Naive thymus-derived CD4-positive, alpha-beta T cell (primary cell): ENCODE measurements around the gene MEGF11. TPM values are rescaled to one million over a fixed set of nuclear protein-coding genes. Genes with fewer than 3 reads are reported as not detected.
"Not testable (repeated sequence)": the region's sequence is repeated elsewhere in the genome, so short reads cannot be mapped to it uniquely, and the experiment has no call there.

Experiments used
- ATAC-seq: fragments of 150-1000 bp; cut with Tn5 transposase; 2 replicates; pipeline ENCODE4 v1.10.0; 2021; ENCODE audit warnings: mild to moderate bottlenecking, moderate library complexity
- CTCF ChIA-PET: fragments of 350-600 bp; sonication (Branson Sonifier 250); formaldehyde crosslinking; loops from one replicate; lab custom pipeline; 2021; ENCODE audit warnings: antibody characterized with exemption; lab: Charles Lee
- POLR2A ChIA-PET: fragments of 350-600 bp; sonication (Branson Sonifier 250); formaldehyde crosslinking; loops from one replicate; lab custom pipeline; 2021; ENCODE audit warnings: antibody characterized with exemption, inconsistent platforms; lab: Charles Lee
- DNase-seq, 9 donors: peaks; one replicate each; pipeline versions ENCODE4 v3.0.0 to v3.0.0-alpha.2; 2020 to 2022; ENCODE audit warnings: mixed read lengths in 1 of 9
- H3K27ac ChIP-seq: one replicate; pipeline ENCODE4 v1.7.0; 2013; ENCODE audit warnings: mild to moderate bottlenecking, low read depth, low read length, moderate library complexity
- H3K27me3 ChIP-seq, 2 donors: one replicate each; pipeline ENCODE4 v1.7.0; 2013; ENCODE audit warnings: low read length in 2 of 2, mild to moderate bottlenecking in 2 of 2, moderate library complexity in 2 of 2; ENCODE audit not compliant: control insufficient read depth in 2 of 2, insufficient read depth in 2 of 2
- H3K36me3 ChIP-seq, 3 experiments: 1 replicate in 2 of 3; 2 replicates in 1 of 3; pipeline ENCODE4 v1.7.0; 2013; ENCODE audit warnings: low read length in 3 of 3, mild to moderate bottlenecking in 3 of 3, moderate library complexity in 1 of 3; ENCODE audit not compliant: insufficient read depth in 3 of 3, control insufficient read depth in 2 of 3
- H3K4me1 ChIP-seq, 2 donors: one replicate each; pipeline ENCODE4 v1.7.0; 2013; ENCODE audit warnings: low read length in 2 of 2, mild to moderate bottlenecking in 2 of 2, moderate library complexity in 1 of 2; ENCODE audit not compliant: control insufficient read depth in 2 of 2, insufficient read depth in 2 of 2
- H3K4me3 ChIP-seq: 2 replicates; pipeline ENCODE4 v1.7.0; 2013; ENCODE audit warnings: mild to moderate bottlenecking, low read length
- H3K9me3 ChIP-seq, 3 experiments: 1 replicate in 2 of 3; 2 replicates in 1 of 3; pipeline ENCODE4 v1.7.0; 2013; ENCODE audit warnings: low read length in 3 of 3; ENCODE audit not compliant: control insufficient read depth in 2 of 3
- H3K27ac Mint-ChIP-seq, 9 donors: one replicate each; pipeline ENCODE4 v1.8.0; 2020 to 2022; ENCODE audit warnings: mixed read lengths in 9 of 9, mild to moderate bottlenecking in 8 of 9, moderate library complexity in 5 of 9, inconsistent platforms in 2 of 9
- H3K27me3 Mint-ChIP-seq, 5 donors: one replicate each; pipeline ENCODE4 v1.8.0; 2021 to 2022; ENCODE audit warnings: mixed read lengths in 5 of 5, mild to moderate bottlenecking in 1 of 5
- H3K36me3 Mint-ChIP-seq, 5 donors: one replicate each; pipeline ENCODE4 v1.8.0; 2020 to 2022; ENCODE audit warnings: mixed read lengths in 5 of 5, mild to moderate bottlenecking in 3 of 5, inconsistent platforms in 1 of 5
- H3K4me1 Mint-ChIP-seq, 7 donors: one replicate each; pipeline ENCODE4 v1.8.0; 2020 to 2022; ENCODE audit warnings: mixed read lengths in 7 of 7, mild to moderate bottlenecking in 3 of 7, inconsistent platforms in 1 of 7
- H3K4me3 Mint-ChIP-seq, 10 donors: one replicate each; pipeline ENCODE4 v1.8.0; 2020 to 2022; ENCODE audit warnings: mild to moderate bottlenecking in 10 of 10, mixed read lengths in 10 of 10, moderate library complexity in 6 of 10, inconsistent platforms in 2 of 10
- H3K9me3 Mint-ChIP-seq, 11 donors: one replicate each; pipeline ENCODE4 v1.8.0; 2020 to 2022; ENCODE audit warnings: mixed read lengths in 11 of 11, mild to moderate bottlenecking in 4 of 11, inconsistent platforms in 1 of 11, moderate library complexity in 1 of 11
- intact Hi-C, 2 donors: fragments of 100-400 bp; cut with micrococcal nuclease; formaldehyde crosslinking; loops; one replicate each; pipeline ENCODE4 v1.15.1; 2023
- polyA plus RNA-seq, 2 donors: library from polyadenylated mRNA; unstranded; fragments of 300-500 nt; fragmentation: Illumina TruSeq; gene quantifications; one replicate each; pipeline ENCODE4 v1.2.3, GENCODE V29; 2021
- total RNA-seq, 6 experiments: library from RNA in 5 of 6; stranded (reverse) in 5 of 6; gene quantifications; 1 replicate in 5 of 6; 2 replicates in 1 of 6; pipeline ENCODE4 v1.2.3 and lab custom pipeline; 2021 to 2026

MEGF11 gene
- total and polyA plus RNA-seq, 7 experiments from 2014 or later: 0.45 TPM; not detected in 6

DNA sequence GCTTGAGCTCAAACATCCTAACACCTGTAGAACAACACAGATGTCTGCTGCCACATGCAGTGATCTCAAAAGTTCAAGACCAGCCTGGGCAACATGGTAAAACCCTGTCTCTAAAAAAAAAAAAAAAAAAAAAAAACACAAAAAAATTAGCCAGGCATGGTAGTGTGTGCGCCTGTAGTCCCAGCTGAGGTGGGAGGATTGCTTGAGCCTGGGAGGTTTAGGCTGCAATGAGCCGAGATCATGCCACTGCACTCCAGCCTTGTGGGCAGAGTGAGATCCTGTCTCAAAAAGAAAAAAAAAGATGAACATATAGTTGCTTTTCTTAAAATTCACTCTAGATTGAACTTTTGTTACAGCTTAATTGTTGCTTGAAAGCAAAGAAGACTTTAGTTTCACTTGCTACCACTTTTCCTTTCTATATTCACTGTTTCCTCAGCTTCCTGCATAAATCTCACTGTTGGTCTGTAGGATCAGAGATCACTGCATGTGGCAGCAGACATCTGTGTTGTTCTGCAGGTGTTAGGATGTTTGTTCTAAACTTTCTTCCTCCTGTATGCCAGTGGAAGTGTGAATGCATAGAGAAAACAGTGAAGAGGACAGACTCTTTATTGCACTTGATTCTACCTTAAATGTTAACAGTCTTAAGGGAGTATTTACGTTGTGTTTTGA is 371.6 kb downstream of the MEGF11 start:
- Histone ChIP-seq H3K4me3 (no peak overlapping the region), H3K9me3 (no peaks in the 10 kb centered on the region), H3K4me1 (peaks cover 7 to 46% of the 10 kb centered on the region in 2 donors), H3K27ac (peak overlapping the region; percentile 57), H3K27me3 (no peaks in the 10 kb centered on the region), H3K36me3 (peaks cover 0 to 29% (median 16%) of the 10 kb centered on the region in 3 experiments)
- ATAC-seq (peak; percentile 43), DNase-seq (peak in 6 of 9 donors; percentile 17 to 48 (median 33))
- H3K27ac Mint-ChIP-seq: peak overlapping the region; percentile 51 to 99 (median 90)
- ChIA-PET CTCF (interaction anchor here (0.6 to 1.0 kb wide), 2 partner anchors 13 to 135 kb away, joined by 3 to 4 read pairs; partner anchors contain the start of gene RAB11A), POLR2A (interaction anchor here (0.7 to 4.8 kb wide), 7 partner anchors 9 to 757 kb away, joined by 3 to 40 read pairs (median 4); partner anchors contain the start of gene RAB11A)
- H3K27me3 Mint-ChIP-seq: no peaks in the 10 kb centered on the region
- H3K9me3 Mint-ChIP-seq: peaks cover 0 to 4% (median 0%) of the 10 kb centered on the region in 11 donors
- intact Hi-C loops: loop anchor here (1.0 to 10.0 kb wide), 2 partner anchors 13 to 413 kb away; partner anchors contain the start of genes DIS3L (in 1 of the 2) and RAB11A (in 1 of the 2)
- H3K4me3 Mint-ChIP-seq: peak overlapping the region; percentile 37 to 82 (median 62)
- H3K4me1 Mint-ChIP-seq: peaks cover 24 to 82% (median 67%) of the 10 kb centered on the region in 7 donors
- H3K36me3 Mint-ChIP-seq: peaks cover 9 to 42% (median 31%) of the 10 kb centered on the region in 5 donors

DNA sequence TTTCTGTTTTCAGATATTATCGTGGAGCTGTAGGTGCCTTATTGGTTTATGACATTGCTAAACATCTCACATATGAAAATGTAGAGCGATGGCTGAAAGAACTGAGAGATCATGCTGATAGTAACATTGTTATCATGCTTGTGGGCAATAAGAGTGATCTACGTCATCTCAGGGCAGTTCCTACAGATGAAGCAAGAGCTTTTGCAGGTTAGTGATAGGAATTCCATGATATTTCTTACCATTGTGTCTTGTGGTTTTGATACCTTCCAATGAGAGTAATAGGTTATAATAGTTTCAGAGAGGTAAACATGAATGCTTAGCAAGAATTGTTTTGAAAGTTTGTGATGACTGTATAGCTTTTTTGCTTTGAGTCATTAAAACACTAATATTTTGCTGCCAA is 375.8 kb downstream of the MEGF11 start:
- H3K36me3 Mint-ChIP-seq: peaks cover 4 to 30% (median 19%) of the 10 kb centered on the region in 5 donors
- H3K27me3 Mint-ChIP-seq: no peaks in the 10 kb centered on the region
- H3K4me1 ChIP-seq: peaks cover 8 to 21% of the 10 kb centered on the region in 2 donors
- H3K27ac Mint-ChIP-seq: peak overlapping the region in 3 of 9 donors; percentile 27 to 54 (median 51)
- no peak overlapping the region for H3K27ac ChIP-seq
- no peaks in the 10 kb centered on the region for H3K9me3 ChIP-seq
- peaks cover 0 to 37% (median 16%) of the 10 kb centered on the region in 3 experiments for H3K36me3 ChIP-seq
- POLR2A ChIA-PET: interaction anchor here (4.8 kb wide), 1 partner anchor 8 kb away, joined by 40 read pairs; the partner anchor contains the start of gene RAB11A
- intact Hi-C loops: no loop called here
- no peak for DNase-seq
- H3K4me3 ChIP-seq: no peak overlapping the region
- ATAC-seq: peak; percentile 49
- H3K27me3 ChIP-seq: no peaks in the 10 kb centered on the region
- H3K9me3 Mint-ChIP-seq: no peaks in the 10 kb centered on the region
- CTCF ChIA-PET: interaction anchor here (0.6 kb wide), 1 partner anchor 133 kb away, joined by 3 read pairs; no protein-coding TSS in a partner anchor
- no peak overlapping the region for H3K4me3 Mint-ChIP-seq
- H3K4me1 Mint-ChIP-seq: peaks cover 11 to 66% (median 50%) of the 10 kb centered on the region in 7 donors

DNA sequence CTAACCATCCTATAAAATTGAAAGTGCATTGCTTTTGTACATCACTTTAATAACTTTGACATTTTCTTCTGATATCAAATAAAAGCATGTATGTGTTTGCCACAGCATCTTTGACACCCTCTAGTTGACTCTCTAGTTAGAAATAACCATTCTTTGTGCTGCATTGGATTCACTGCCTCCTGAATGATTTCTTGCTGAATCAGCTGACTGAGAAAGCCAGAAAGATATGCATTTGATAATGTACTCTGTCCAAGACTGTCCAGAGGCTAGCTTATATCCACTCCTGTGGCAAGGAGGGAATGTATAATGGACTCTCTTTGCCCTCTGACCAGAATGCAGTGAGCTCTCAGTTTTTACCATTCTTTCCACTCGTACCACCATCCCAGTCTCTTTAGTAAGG is 378.1 kb downstream of the MEGF11 start:
- H3K4me3 Mint-ChIP-seq: no peak overlapping the region
- H3K27ac Mint-ChIP-seq: peak overlapping the region in 2 of 9 donors; percentile 71 to 81
- no peak for DNase-seq
- Histone ChIP-seq H3K27ac (no peak overlapping the region), H3K4me3 (no peak overlapping the region), H3K4me1 (peaks cover 5 to 17% of the 10 kb centered on the region in 2 donors), H3K27me3 (no peaks in the 10 kb centered on the region), H3K36me3 (peaks cover 0 to 37% (median 12%) of the 10 kb centered on the region in 3 experiments), H3K9me3 (no peaks in the 10 kb centered on the region)
- CTCF ChIA-PET: no interaction called here
- ATAC-seq: no peak
- peaks cover 4 to 26% (median 18%) of the 10 kb centered on the region in 5 donors for H3K36me3 Mint-ChIP-seq
- POLR2A ChIA-PET: interaction anchor here (0.9 kb wide), 1 partner anchor 13 kb away, joined by 3 read pairs; no protein-coding TSS in a partner anchor
- intact Hi-C loops: no loop called here
- H3K27me3 Mint-ChIP-seq: no peaks in the 10 kb centered on the region
- H3K9me3 Mint-ChIP-seq: no peaks in the 10 kb centered on the region
- H3K4me1 Mint-ChIP-seq: peaks cover 17 to 57% (median 46%) of the 10 kb centered on the region in 7 donors

DNA sequence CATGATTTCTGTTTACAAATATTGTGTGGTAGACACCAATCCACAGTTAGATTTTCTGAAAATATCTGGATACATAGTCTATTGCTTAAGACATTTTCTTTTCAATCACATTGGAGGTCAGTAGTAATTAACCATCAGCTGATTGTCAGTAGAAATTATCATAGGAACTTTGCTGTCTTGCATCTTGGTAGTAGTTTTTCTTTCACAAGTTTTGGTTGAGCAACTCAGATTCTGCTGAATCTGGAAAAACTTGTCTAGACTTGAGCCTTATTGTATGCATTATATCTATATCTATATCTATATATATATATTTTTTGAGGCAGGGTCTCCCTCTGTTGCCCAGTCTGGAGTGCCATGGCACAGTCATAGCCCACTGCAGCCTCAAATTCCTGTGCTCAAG is 380.3 kb downstream of the MEGF11 start:
- H3K27ac Mint-ChIP-seq: no peak overlapping the region
- no peak overlapping the region for H3K4me3 ChIP-seq
- intact Hi-C loops: no loop called here

DNA sequence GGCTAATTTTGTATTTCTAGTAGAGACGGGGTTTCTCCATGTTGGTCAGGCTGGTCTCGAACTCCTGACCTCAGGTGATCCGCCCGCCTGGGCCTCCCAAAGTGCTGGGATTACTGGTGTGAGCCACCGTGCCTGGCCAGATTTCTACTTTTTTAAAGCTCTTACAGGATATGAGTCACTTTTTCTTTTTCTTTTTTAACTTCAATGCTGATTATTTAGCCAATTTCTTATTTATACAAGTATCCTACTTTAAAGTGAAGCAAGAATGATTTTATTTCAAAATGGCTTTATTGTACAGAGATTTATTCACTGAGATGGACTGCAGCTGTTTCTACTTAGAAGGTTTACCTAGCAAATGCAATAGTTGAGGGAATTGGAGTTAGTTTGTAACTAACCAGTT is 381.0 kb downstream of the MEGF11 start:
- DNase-seq, H3K27ac ChIP-seq, H3K9me3 ChIP-seq, H3K4me3 ChIP-seq, CTCF ChIA-PET, H3K9me3 Mint-ChIP-seq, ATAC-seq, intact Hi-C loops, H3K27me3 Mint-ChIP-seq, H3K27me3 ChIP-seq: not testable (repeated sequence)
- Mint-ChIP-seq H3K4me1 (peaks cover 26 to 54% (median 48%) of the 10 kb centered on the region in 7 donors), H3K4me3 (peak overlapping the region in 7 of 10 donors; percentile 1 to 54 (median 31)), H3K27ac (peak overlapping the region in 4 of 9 donors; percentile 12 to 55 (median 39)), H3K36me3 (peaks cover under 1 to 17% (median 9%) of the 10 kb centered on the region in 5 donors)
- POLR2A ChIA-PET: interaction anchor here (0.7 to 1.0 kb wide), 2 partner anchors 9 to 48 kb away, joined by 4 to 7 read pairs; no protein-coding TSS in a partner anchor
- Histone ChIP-seq H3K36me3 (peaks cover 0 to 23% (median under 1%) of the 10 kb centered on the region in 3 experiments), H3K4me1 (peaks cover 5 to 24% of the 10 kb centered on the region in 2 donors)

More for the DNA sequence above, 380.3 kb downstream of the MEGF11 start:
- no peak overlapping the region for H3K27ac ChIP-seq
- ChIA-PET POLR2A (interaction anchor here (1.0 kb wide), 1 partner anchor 9 kb away, joined by 4 read pairs; no protein-coding TSS in a partner anchor), CTCF (no interaction called here)
- DNase-seq: no peak
- H3K36me3 ChIP-seq: peaks cover 0 to 30% (median 7%) of the 10 kb centered on the region in 3 experiments
- peaks cover 5 to 24% of the 10 kb centered on the region in 2 donors for H3K4me1 ChIP-seq
- peaks cover 0 to 5% (median 0%) of the 10 kb centered on the region in 5 donors for H3K27me3 Mint-ChIP-seq
- H3K9me3 Mint-ChIP-seq: peaks cover 0 to 7% (median 0%) of the 10 kb centered on the region in 11 donors
- H3K36me3 Mint-ChIP-seq: peaks cover 4 to 20% (median 11%) of the 10 kb centered on the region in 5 donors
- H3K4me3 Mint-ChIP-seq: peak overlapping the region in 3 of 10 donors; percentile 12 to 46 (median 13)
- no peaks in the 10 kb centered on the region for H3K27me3 ChIP-seq
- peaks cover 25 to 55% (median 51%) of the 10 kb centered on the region in 7 donors for H3K4me1 Mint-ChIP-seq
- ATAC-seq: no peak
- H3K9me3 ChIP-seq: no peaks in the 10 kb centered on the region

DNA sequence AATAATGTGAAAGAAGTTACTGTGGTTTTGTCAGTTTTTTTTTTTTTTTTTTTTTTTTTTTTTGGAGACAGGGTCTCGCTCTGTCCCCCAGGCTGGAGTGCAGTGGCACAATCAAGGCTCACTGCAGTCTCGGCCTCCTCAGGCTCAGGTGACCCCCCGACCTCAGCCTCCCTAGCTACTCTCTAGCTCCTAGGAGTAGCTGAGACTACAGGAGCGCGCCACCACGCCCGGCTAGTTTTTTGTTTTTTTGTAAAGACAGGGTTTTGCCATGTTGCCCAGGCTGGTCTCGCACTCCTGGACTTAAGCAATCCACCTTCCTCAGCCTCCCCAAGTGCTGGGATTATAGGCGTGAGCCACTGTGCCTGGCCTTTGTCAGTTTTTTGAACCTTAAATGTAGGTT is 381.7 kb downstream of the MEGF11 start:
- peaks cover 0 to 14% (median 5%) of the 10 kb centered on the region in 5 donors for H3K36me3 Mint-ChIP-seq
- POLR2A ChIA-PET: interaction anchor here (4.0 kb wide), 1 partner anchor 8 kb away, joined by 40 read pairs; no protein-coding TSS in a partner anchor
- H3K4me1 Mint-ChIP-seq: peaks cover 26 to 49% (median 43%) of the 10 kb centered on the region in 7 donors
- H3K27me3 Mint-ChIP-seq, H3K27ac Mint-ChIP-seq, DNase-seq, H3K9me3 ChIP-seq, H3K4me3 ChIP-seq, H3K9me3 Mint-ChIP-seq, H3K27ac ChIP-seq, ATAC-seq, CTCF ChIA-PET, H3K27me3 ChIP-seq: not testable (repeated sequence)
- H3K36me3 ChIP-seq: peaks cover 0 to 16% (median 0%) of the 10 kb centered on the region in 3 experiments
- intact Hi-C loops: loop anchor here in 1 of 2 donors (2.0 kb wide), 1 partner anchor 71 kb away; no protein-coding TSS in a partner anchor
- H3K4me1 ChIP-seq: peaks cover 5 to 24% of the 10 kb centered on the region in 2 donors
- H3K4me3 Mint-ChIP-seq: peak overlapping the region in 3 of 10 donors; percentile 13 to 100 (median 100)
